GM12801 (cell line): ENCODE results near the gene PLXNA4.

ENCODE experiments used
- CTCF ChIP-seq: IDR thresholded peaks from one replicate; pipeline ENCODE4 v1.5.1; 2011; ENCODE audit warnings: control low read depth; ENCODE audit not compliant: insufficient read length; ENCODE audit errors: extremely low read depth

Gene PLXNA4

DNA sequence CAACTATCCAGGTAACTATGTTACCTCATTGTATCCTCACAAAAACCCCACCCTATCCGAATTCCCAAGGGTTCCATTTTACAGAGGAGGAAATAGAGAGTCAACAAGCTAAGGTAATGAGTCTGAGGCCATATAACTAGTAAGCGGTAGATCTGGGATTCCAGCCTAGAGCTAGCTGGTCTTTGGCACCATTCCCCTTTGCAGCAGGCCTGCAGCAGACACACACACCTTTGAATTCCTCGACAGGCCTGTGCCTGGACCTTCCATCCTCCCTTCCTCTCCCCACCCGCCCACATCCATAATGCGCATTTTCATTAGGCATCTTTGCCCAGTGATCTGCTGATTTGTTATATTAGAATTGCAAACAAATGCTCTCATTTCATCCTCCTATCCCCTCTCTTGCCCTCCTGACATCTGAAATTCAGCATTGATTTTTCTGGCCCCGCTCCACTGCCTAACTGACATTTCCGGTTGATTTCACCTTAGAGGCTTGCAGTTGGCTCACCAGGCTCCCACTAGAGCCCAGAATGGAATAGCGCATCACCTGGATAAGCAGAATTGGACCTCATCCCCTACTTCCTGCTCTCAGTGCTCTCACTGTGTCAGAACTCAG, 129.5 kb downstream of the PLXNA4 start:
- TF ChIP-seq CTCF, result no peak

DNA sequence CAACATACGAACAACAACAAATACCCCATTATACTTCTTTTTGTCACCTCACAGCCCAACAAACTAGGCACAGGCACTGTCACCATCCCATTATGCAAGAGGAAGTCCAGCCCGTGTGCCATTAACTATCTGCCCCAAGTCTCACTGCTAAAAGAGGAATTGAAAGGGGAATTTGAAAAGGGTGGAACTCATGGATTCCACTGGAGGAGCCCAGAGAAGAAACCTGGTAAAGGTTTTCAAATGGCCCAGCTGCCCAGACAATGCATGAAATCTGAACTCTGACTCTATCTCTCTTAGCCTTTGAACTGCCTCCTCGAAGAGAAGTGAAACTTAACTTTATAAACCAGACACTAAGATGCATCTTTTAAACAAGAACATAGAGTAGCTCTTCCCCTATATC, 130.0 kb downstream of the PLXNA4 start:
- no peak for TF ChIP-seq CTCF

GRCh38 chr7:132443761-132444520, 132.3 kb downstream of the PLXNA4 start:
- TF ChIP-seq CTCF, result no peak

DNA sequence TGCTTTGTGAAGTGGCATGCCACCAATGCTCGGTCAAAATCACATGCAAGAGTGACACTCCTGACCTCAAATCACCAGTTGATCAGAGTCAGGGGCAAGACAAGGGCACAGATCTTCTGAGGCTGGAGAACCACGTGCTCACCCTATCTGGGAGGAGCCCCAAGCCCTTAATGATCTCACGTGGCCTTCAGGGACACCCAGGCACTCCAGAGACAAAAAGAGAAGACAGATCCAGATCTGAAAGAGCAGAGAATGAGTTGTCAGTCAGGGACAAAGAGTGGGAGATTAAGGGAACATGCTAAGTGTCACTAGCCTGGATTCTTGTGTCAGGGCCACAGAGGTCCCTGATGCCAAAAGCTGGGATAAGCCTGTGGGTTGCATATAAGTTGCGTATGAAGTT, 134.3 kb downstream of the PLXNA4 start:
- no peak for TF ChIP-seq CTCF

- no peak for TF ChIP-seq CTCF
These were observed 136.1 kb downstream of the PLXNA4 start for GRCh38 chr7:132440151-132440550.

GRCh38 chr7:132438926-132439325, 137.3 kb downstream of the PLXNA4 start:
- TF ChIP-seq CTCF, result no peak

- TF ChIP-seq CTCF, result no peak
These were observed 138.5 kb downstream of the PLXNA4 start for GRCh38 chr7:132437730-132438129.
